NCI-H510A (cell line): ENCODE data around the gene DDIT4.
"Not testable (repeated sequence)": the region's sequence is repeated elsewhere in the genome, so short reads cannot be mapped to it uniquely, and the experiment has no call there.

Experiments
- DNase-seq: peaks from one replicate; lab custom pipeline; 2025; lab: John Stamatoyannopoulos, UW

DDIT4 gene

GRCh38 chr10:72267819-72268399 is 5.8 kb upstream of the DDIT4 start:
- no peak for DNase-seq

- not testable (repeated sequence) for DNase-seq
Measured at GRCh38 chr10:72268475-72269200, 5.1 kb upstream of the DDIT4 start.

- no peak for DNase-seq
Measured at GRCh38 chr10:72270607-72271281, 3.0 kb upstream of the DDIT4 start.

- DNase-seq, result peak; percentile 88
Measured at GRCh38 chr10:72272689-72273409, 875 bp upstream of the DDIT4 start.

GRCh38 chr10:72274213-72274729 is 547 bp downstream of the DDIT4 start:
- no peak for DNase-seq

GRCh38 chr10:72274730-72275350 is 1.1 kb downstream of the DDIT4 start:
- DNase-seq, result peak; percentile 48

GRCh38 chr10:72275351-72276012 is 1.8 kb downstream of the DDIT4 start:
- DNase-seq, result peak; percentile 50

- DNase-seq, result peak; percentile 28
Measured at GRCh38 chr10:72276013-72276387, 2.3 kb downstream of the DDIT4 start.

GRCh38 chr10:72276421-72277339 is 3.0 kb downstream of the DDIT4 start:
- DNase-seq, result peak; percentile 54

GRCh38 chr10:72277340-72277995 is 3.7 kb downstream of the DDIT4 start:
- no peak for DNase-seq

GRCh38 chr10:72277996-72278667 is 4.4 kb downstream of the DDIT4 start:
- DNase-seq, result no peak

GRCh38 chr10:72278668-72279393 is 5.1 kb downstream of the DDIT4 start:
- no peak for DNase-seq

- not testable (repeated sequence) for DNase-seq
Measured at GRCh38 chr10:72279587-72279986, 5.9 kb downstream of the DDIT4 start.

- no peak for DNase-seq
Measured at GRCh38 chr10:72283131-72283530, 9.4 kb downstream of the DDIT4 start.

GRCh38 chr10:72285972-72286521 is 12.3 kb downstream of the DDIT4 start:
- DNase-seq, result no peak

- no peak for DNase-seq
Measured at GRCh38 chr10:72291019-72291532, 17.4 kb downstream of the DDIT4 start.

- no peak for DNase-seq
Measured at GRCh38 chr10:72292223-72292691, 18.5 kb downstream of the DDIT4 start.
